Measurements from ENCODE around the gene ALKBH1.
A peak's percentile ranks its signal among the peaks of the same experiment; 100 is the strongest.
"Not testable (repeated sequence)": the region's sequence is repeated elsewhere in the genome, so short reads cannot be mapped to it uniquely, and the experiment has no call there.

The ALKBH1 gene

DNA sequence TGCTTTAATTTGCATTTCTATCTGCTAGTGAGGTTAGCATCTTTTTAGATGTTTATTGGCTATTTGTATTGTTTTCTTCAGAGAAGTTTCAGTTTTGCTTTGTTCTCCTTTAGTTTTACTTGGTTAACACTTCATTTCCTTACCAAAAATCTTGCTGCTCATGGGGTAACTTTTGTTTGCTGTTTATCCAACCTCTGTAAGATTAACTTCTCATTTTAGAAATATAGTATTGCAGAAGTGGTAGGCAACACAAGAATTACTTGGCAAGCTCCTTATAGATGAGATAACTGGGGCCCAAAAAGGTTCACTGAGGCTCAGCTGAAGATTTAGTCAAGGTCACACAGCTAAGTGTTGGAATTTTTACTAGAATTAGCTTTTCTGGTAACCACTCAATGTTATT lies 40.5 kb downstream of the ALKBH1 start:
- no peaks in the 10 kb centered on the region for H3K9me3 ChIP-seq (ENCODE audit: severe bottlenecking)
- H3K36me3 ChIP-seq: 0 out of 2 replicates have a peak, but pooled peaks cover under 1% of the 10 kb centered on the region
- H3K27ac ChIP-seq: no peak overlapping the region
- TF ChIP-seq, protein P1, sequence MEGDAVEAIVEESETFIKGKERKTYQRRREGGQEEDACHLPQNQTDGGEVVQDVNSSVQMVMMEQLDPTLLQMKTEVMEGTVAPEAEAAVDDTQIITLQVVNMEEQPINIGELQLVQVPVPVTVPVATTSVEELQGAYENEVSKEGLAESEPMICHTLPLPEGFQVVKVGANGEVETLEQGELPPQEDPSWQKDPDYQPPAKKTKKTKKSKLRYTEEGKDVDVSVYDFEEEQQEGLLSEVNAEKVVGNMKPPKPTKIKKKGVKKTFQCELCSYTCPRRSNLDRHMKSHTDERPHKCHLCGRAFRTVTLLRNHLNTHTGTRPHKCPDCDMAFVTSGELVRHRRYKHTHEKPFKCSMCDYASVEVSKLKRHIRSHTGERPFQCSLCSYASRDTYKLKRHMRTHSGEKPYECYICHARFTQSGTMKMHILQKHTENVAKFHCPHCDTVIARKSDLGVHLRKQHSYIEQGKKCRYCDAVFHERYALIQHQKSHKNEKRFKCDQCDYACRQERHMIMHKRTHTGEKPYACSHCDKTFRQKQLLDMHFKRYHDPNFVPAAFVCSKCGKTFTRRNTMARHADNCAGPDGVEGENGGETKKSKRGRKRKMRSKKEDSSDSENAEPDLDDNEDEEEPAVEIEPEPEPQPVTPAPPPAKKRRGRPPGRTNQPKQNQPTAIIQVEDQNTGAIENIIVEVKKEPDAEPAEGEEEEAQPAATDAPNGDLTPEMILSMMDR (IDR thresholded peaks at IDR 0.05; ENCODE audit: low read depth, low read length): no peak
- DNase-seq: no peak
- H3K27me3 ChIP-seq (ENCODE audit: insufficient read depth, low read depth, severe bottlenecking): no peaks in the 10 kb centered on the region
- no peak overlapping the region for H3K4me3 ChIP-seq (ENCODE audit: low read depth, low read length)

DNA sequence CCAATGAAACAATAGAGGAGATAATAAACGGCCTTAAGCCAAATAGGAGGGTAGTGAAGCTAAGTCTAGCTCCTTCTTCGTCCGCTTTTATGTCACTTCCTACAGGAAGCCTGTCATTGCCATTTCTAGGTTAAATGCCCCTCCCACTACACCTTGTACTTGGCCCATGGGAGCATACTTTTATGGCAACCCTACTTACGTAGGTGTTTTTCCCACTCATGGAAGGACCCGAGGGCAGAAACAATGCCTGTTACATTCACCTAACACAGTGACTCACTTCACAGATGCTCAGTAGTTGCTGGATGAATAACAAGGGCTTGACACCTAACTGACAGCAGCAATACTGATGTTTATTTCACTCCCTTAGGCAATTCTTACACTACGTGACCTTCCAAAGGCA lies 44.5 kb downstream of the ALKBH1 start:
- no peak overlapping the region for H3K27ac ChIP-seq
- H3K4me3 ChIP-seq (ENCODE audit: low read depth, low read length): no peak overlapping the region
- no peaks in the 10 kb centered on the region for H3K9me3 ChIP-seq (ENCODE audit: severe bottlenecking)
- H3K27me3 ChIP-seq (ENCODE audit: insufficient read depth, low read depth, severe bottlenecking): no peaks in the 10 kb centered on the region
- no peak for DNase-seq
- no peaks in the 10 kb centered on the region for H3K36me3 ChIP-seq
- TF ChIP-seq, protein P1 (IDR thresholded peaks at IDR 0.05; ENCODE audit: low read depth, low read length): no peak

DNA sequence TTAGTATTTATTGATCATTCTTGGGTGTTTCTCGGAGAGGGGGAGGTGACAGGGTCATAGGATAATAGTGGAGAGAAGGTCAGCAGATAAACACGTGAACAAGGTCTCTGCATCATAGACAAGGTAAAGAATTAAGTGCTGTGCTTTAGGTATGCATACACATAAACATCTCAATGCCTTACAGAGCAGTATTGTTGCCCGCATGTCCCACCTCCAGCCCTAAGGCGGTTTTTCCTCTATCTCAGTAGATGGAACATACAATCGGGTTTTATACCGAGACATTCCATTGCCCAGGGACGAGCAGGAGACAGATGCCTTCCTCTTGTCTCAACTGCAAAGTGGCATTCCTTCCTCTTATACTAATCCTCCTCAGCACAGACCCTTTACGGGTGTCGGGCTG lies 46.3 kb downstream of the ALKBH1 start:
- not testable (repeated sequence) for DNase-seq; H3K9me3 ChIP-seq (ENCODE audit: severe bottlenecking); H3K4me3 ChIP-seq (ENCODE audit: low read depth, low read length); H3K36me3 ChIP-seq; H3K27me3 ChIP-seq (ENCODE audit: insufficient read depth, low read depth, severe bottlenecking)
- 0 out of 2 replicates have a peak overlapping the region, but pooled peaks have one; percentile 24 for H3K27ac ChIP-seq

DNA sequence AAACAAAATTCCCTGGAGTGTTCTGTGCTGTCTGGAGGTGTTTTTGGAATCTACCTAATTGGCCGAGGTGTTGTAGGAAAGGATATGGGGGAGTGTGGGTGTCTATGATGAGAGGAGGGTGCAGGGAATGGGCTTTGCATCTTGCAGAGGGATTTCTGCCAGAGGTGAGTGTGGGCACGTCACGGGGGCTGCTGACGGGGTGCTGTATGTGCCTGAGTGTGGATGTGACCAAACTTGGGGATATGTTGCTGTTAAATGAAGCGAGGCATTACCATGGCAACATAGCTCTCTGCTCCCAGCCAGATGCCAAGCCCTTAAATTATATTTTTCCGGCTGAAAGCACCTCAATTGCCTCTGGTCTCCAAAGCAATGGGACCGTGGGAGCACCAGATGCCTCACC lies 47.1 kb downstream of the ALKBH1 start:
- H3K36me3 ChIP-seq: no peaks in the 10 kb centered on the region
- no peak for DNase-seq
- TF ChIP-seq, protein P1 (IDR thresholded peaks at IDR 0.05; ENCODE audit: low read depth, low read length): no peak
- no peaks in the 10 kb centered on the region for H3K9me3 ChIP-seq (ENCODE audit: severe bottlenecking)
- no peak overlapping the region for H3K4me3 ChIP-seq (ENCODE audit: low read depth, low read length)
- H3K27ac ChIP-seq: no peak overlapping the region
- no peaks in the 10 kb centered on the region for H3K27me3 ChIP-seq (ENCODE audit: insufficient read depth, low read depth, severe bottlenecking)

DNA sequence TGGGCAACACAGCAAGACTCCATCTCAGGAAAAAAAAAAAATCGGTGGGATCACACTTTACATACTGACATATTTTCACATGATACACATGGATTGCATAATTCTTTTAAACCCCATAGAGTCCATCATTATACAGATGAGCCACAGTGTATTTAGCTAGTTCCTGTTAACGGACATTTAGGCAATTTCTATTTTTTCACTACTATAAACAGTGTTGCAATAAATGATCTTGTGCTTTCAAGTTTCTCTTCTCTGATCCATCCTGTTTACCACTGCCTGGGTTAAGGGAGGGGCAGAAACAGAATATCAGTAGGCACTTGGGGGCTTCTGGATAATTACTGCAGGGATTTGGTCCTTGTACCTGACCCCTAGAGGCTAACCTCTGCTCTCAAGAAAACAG lies 48.0 kb downstream of the ALKBH1 start:
- Histone ChIP-seq H3K9me3 (ENCODE audit: severe bottlenecking) (no peaks in the 10 kb centered on the region), H3K27me3 (ENCODE audit: insufficient read depth, low read depth, severe bottlenecking) (no peaks in the 10 kb centered on the region), H3K4me3 (ENCODE audit: low read depth, low read length) (no peak overlapping the region), H3K27ac (no peak overlapping the region), H3K36me3 (no peaks in the 10 kb centered on the region)
- TF ChIP-seq, protein P1 (IDR thresholded peaks at IDR 0.05; ENCODE audit: low read depth, low read length): no peak
- no peak for DNase-seq

DNA sequence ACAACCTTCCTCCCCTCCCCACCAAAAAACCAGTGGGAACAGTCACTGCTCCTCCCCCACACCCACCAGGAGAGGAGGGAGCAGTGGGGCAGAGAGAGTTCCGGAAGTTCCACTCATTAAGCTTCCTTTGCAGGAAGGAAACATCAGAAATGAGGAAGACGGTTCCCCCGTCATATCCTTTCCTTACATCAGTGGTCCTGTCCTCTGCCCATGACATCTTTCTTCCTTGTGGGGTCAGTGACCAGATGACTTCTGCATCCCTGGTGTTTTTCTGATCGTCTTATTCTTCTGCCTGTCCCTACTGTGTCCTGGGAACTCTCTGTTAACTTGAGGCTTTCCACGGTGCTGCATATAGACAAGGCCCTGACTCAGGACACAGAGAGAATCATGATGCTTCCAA lies 50.5 kb downstream of the ALKBH1 start:
- Histone ChIP-seq H3K4me3 (ENCODE audit: low read depth, low read length) (no peak overlapping the region), H3K36me3 (no peaks in the 10 kb centered on the region), H3K27ac (no peak overlapping the region), H3K27me3 (ENCODE audit: insufficient read depth, low read depth, severe bottlenecking) (no peaks in the 10 kb centered on the region), H3K9me3 (ENCODE audit: severe bottlenecking) (no peaks in the 10 kb centered on the region)
- no peak for DNase-seq
- TF ChIP-seq, protein P1 (IDR thresholded peaks at IDR 0.05; ENCODE audit: low read depth, low read length): no peak
